ENCODE measurements around the gene PPP1R2C. TPM values are rescaled to one million over a fixed set of nuclear protein-coding genes. Genes with fewer than 3 reads are reported as not detected.

PPP1R2C gene
- polyA plus RNA-seq, 1 experiment, result not detected

DNA sequence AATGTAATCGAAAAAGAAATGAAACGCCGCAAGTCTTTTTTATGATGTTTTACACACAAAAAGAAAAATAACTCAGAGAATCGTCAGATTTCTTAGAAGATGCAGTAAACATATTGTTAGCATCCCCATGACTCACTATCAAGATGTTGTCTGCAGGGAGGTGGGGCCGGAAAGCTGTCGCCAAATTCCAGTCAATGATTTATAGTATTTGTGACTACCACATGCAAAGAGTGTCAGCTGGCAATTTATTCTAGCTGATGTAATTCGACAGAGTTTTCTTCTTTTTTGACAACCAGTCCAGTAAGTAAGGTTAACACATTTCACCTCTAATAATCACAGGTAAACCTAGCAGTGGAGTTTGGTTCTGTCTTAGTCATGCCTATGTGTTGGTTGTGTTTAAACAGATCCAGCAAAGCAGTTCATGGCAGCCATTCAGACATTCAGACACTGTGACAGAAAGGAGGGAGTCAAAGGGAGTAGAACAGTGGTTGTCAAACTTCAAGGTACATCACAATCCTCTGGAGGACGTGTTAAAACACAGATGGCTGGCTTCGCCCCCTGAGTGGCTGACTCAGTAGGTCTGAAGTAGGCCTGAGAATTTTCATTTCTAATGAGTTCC is 19.8 kb upstream of the PPP1R2C start:
- TF ChIP-seq, protein P1, sequence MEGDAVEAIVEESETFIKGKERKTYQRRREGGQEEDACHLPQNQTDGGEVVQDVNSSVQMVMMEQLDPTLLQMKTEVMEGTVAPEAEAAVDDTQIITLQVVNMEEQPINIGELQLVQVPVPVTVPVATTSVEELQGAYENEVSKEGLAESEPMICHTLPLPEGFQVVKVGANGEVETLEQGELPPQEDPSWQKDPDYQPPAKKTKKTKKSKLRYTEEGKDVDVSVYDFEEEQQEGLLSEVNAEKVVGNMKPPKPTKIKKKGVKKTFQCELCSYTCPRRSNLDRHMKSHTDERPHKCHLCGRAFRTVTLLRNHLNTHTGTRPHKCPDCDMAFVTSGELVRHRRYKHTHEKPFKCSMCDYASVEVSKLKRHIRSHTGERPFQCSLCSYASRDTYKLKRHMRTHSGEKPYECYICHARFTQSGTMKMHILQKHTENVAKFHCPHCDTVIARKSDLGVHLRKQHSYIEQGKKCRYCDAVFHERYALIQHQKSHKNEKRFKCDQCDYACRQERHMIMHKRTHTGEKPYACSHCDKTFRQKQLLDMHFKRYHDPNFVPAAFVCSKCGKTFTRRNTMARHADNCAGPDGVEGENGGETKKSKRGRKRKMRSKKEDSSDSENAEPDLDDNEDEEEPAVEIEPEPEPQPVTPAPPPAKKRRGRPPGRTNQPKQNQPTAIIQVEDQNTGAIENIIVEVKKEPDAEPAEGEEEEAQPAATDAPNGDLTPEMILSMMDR (IDR thresholded peaks at IDR 0.05; ENCODE audit: insufficient read depth, low read depth, low read length), result no peak
- Histone ChIP-seq H3K4me3 (ENCODE audit: low read depth, low read length) (no peak overlapping the region), H3K36me3 (ENCODE audit: control insufficient read depth, insufficient read depth, low read length) (no peaks in the 10 kb centered on the region), H3K27me3 (ENCODE audit: control insufficient read depth, insufficient read depth, low read length) (no peaks in the 10 kb centered on the region)
- ChIA-PET CTCF (no interaction called here), POLR2A (no interaction called here)
- DNase-seq (ENCODE audit: low read depth), result no peak

DNA sequence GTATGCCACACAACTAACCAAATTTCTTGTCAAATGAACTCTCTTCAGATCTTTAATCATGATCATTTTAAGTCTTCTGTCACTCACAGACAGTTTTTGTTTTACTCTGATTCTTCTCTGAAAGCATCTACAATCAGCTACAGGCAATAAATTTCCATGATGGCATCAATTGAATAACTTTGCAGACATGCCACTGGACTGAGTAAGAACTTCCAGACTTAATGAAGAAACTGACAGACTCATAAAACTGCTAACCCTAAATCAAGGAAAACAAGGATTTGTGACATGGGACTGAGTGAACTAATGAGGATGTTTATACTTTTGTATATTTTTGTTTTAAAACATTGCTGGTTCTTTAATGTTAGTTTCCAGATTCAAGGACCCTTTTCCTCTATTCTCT is 5.5 kb upstream of the PPP1R2C start:
- Histone ChIP-seq H3K4me3 (ENCODE audit: low read depth, low read length) (no peak overlapping the region), H3K36me3 (ENCODE audit: control insufficient read depth, insufficient read depth, low read length) (no peaks in the 10 kb centered on the region), H3K27me3 (ENCODE audit: control insufficient read depth, insufficient read depth, low read length) (no peaks in the 10 kb centered on the region)
- CTCF ChIA-PET, result no interaction called here
- TF ChIP-seq, protein P1 (IDR thresholded peaks at IDR 0.05; ENCODE audit: insufficient read depth, low read depth, low read length), result no peak
- POLR2A ChIA-PET, result interaction anchor here (0.7 kb wide), 1 partner anchor 118 kb away, joined by 3 read pairs; no protein-coding TSS in a partner anchor
- no peak for DNase-seq (ENCODE audit: low read depth)

DNA sequence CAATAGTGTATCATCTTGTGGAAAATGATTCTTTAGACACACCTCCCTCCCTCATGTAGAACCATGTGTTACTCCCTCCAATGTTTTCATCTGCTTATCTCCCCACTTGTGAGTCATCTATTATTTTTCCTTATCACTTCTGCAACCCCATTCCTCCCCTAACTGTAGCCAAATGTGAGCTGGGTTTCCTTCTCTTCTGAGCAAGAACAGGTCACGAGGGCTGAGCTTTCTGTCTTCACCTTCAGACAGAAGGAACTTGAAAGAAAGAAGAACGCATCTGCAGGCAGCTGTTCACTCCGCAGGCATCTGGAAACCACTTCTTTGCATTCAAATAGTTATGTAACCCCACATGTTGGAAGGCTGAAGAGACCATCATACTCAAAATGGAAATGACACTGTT is 1.8 kb downstream of the PPP1R2C start:
- TF ChIP-seq, protein P1 (IDR thresholded peaks at IDR 0.05; ENCODE audit: insufficient read depth, low read depth, low read length), result no peak
- Histone ChIP-seq H3K36me3 (ENCODE audit: control insufficient read depth, insufficient read depth, low read length) (no peaks in the 10 kb centered on the region), H3K27me3 (ENCODE audit: control insufficient read depth, insufficient read depth, low read length) (no peaks in the 10 kb centered on the region), H3K4me3 (ENCODE audit: low read depth, low read length) (no peak overlapping the region)
- DNase-seq (ENCODE audit: low read depth), result no peak
- POLR2A ChIA-PET, result no interaction called here
- CTCF ChIA-PET, result no interaction called here

DNA sequence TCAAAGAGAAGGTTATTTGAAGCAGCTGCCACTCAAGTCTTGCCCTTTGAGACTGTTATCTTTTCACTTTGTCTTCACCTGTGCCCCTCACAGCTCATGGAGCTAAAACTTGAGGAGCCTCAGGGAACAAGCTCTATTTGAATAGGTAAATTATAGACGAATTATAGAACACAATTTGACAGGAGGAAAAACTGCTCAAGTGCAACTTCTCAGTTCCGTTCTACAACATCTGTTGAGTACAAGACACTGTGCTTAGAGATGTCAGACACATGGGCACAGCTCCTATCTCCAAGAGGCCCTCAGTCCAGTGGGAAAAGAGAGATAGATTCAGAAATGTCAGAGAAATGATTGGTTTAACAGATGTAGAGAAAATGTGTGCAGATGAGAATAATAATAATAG is 5.1 kb downstream of the PPP1R2C start:
- ChIA-PET CTCF (no interaction called here), POLR2A (no interaction called here)
- DNase-seq (ENCODE audit: low read depth), result no peak
- TF ChIP-seq, protein P1 (IDR thresholded peaks at IDR 0.05; ENCODE audit: insufficient read depth, low read depth, low read length), result no peak
- H3K4me3 ChIP-seq (ENCODE audit: low read depth, low read length), result no peak overlapping the region
- H3K27me3 ChIP-seq (ENCODE audit: control insufficient read depth, insufficient read depth, low read length), result no peaks in the 10 kb centered on the region
- H3K36me3 ChIP-seq (ENCODE audit: control insufficient read depth, insufficient read depth, low read length), result no peaks in the 10 kb centered on the region

DNA sequence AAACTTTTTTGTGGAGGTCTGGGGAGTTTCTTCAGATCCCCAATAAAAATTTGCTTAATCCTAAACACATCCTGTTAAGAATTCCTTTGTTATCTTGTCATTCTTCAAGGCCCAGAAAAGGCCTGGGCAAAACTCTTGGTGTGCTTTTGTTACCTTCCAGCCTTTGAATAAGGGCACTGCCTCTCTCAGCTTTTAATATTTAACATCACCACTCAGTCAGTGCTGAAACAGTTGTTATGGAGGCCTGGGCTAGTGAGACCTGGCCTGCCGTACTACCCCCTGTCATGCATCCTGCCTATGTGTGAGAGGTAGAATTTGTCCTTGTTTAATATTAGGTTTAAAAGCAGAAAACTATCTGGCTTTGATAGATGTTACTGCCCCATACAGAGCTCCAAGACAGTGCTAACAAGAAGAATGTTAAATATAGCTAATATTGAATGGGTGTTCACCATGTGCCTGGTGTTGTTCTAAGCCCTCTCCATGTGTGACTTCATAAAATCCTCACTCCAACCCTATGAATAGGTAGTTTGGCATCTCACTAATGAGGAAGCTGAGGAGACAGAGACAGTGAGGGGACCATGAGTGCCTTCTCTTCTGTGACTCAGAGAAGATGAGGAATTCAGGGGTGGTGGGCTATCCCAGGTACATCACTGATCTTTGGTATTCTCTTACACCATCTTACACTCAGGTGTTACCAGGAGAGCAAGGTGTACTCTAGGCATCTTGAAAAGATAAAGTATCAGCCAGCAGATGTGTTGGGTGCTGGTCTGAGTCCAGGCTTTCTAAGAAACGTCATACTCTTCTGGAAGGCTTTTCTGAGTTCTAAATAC is 6.2 kb downstream of the PPP1R2C start:
- H3K36me3 ChIP-seq (ENCODE audit: control insufficient read depth, insufficient read depth, low read length), result no peaks in the 10 kb centered on the region
- ChIA-PET CTCF (no interaction called here), POLR2A (no interaction called here)
- H3K27me3 ChIP-seq (ENCODE audit: control insufficient read depth, insufficient read depth, low read length), result no peaks in the 10 kb centered on the region
- no peak for DNase-seq (ENCODE audit: low read depth)
- H3K4me3 ChIP-seq (ENCODE audit: low read depth, low read length), result no peak overlapping the region
- TF ChIP-seq, protein P1 (IDR thresholded peaks at IDR 0.05; ENCODE audit: insufficient read depth, low read depth, low read length), result no peak

All from BJ (cell line).